Activated CD4-positive, alpha-beta T cell treated with anti-CD3 and anti-CD28 coated beads, Interleukin-2, amount 50 U/mL, for 4 hours (primary cell): ENCODE results near the gene JAK3.

Source experiments
- DNase-seq, 2 experiments: peaks; one replicate each; pipeline ENCODE4 v3.0.0-alpha.2; 2020

JAK3 gene

DNA sequence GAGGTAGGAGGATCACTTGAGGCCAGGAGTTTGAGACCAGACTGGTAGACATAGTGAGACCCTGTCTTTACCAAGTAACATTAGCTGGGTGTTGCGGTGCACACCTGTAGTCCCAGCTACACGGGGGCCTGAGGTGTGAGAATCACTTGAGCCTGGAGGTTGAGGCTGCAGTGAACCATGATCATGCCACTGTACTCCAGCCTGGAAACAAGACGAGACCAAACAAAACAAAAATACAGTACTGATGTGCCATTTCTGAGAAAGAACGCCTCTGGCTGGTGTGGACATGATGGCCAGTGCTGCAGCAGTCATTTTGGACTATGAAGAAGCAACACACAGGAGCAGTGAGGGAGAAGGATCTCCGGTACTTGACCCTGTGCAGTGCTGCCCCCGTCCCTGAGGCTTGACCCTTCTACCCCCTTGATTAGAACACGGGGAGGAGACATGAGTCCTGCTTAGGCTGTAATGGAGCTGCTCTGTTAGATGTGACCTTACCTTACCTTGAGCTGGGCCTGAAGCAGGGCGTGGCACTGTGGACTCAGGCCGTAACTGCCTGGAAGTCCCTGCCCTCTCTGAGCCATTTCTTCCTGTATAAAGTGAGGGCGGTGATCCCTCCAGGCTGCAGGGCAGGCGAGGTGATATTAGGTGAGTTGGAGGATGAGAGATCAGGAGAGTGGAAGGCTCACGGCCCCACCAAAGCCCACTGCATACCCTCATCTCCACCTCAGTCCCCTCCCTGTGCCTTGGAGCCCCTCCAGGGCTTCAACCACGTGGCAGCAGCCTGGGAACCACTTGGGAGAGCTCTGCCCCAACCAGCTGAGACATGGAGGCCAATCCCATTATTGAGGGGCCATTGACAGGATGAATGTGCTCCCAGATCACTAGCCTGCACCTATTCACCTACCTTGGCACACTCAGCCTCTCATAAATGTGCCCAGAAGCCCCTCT is 17.9 kb upstream of the JAK3 start:
- DNase-seq, result no peak

DNA sequence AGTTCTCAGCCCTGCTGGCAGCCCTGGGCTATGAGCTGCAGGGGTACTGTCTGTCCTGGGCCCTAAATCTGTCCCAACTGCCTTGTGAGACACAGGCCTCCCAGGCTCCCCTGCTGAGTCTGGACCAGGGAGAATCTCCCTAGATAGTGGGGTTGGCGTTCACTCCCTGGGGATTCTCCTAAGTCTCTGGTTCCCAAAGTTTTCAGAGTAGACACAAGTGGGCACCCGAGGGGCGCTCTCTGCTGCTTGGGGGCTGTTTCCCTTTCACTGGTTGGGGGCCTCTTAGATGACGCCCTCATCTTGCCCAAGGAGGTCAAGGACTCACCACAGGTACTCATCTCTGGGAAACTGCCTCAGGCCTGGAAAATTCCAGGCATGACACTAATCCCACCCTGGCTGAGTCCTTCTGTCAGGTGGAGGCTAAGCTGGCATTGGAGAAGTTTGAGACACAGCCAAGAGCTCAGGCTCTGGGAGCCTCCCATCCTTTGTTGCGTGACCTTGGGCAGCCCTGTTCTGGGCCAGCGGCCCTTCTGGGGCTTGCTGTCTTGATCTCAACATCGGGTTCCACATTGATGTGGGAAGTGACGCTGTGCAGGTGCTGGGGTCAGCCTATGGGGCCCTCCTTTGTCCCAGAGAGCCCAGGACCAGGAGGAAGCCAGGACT is 15.9 kb upstream of the JAK3 start:
- no peak for DNase-seq

GRCh38 chr19:17862711-17863519 is 15.1 kb upstream of the JAK3 start:
- no peak for DNase-seq

- DNase-seq, result no peak
Observed at GRCh38 chr19:17861542-17862402, 14.0 kb upstream of the JAK3 start.

DNA sequence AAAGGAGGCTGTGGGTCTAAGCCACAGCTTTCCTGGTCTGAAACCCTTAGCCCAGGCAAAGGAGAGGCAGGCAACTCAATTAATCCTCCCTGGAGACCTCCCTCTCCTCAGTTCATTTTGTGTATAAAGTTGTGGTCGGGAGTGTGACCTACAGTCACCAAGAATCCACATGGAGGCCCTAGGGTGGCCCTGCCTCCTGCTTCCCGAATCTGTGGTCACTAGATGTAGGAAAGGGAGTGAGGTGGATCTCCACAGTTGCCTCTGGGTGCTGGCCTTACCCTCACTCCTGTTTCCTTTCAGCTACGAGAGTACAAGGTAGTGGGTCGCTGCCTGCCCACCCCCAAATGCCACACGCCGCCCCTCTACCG is 13.2 kb upstream of the JAK3 start:
- DNase-seq, result no peak

- no peak for DNase-seq
Observed at GRCh38 chr19:17860331-17860992, 12.7 kb upstream of the JAK3 start.

GRCh38 chr19:17859533-17860330 is 11.9 kb upstream of the JAK3 start, which contains the start of gene RPL18A:
Gene RPL18A (plus strand): TSS chr19:17859910. CDS start chr19:17859957, 47 bp downstream.
- DNase-seq, result peak; percentile 98 to 99

- DNase-seq, result peak; percentile 87 to 93
Observed at GRCh38 chr19:17855280-17856152, 7.7 kb upstream of the JAK3 start.

DNA sequence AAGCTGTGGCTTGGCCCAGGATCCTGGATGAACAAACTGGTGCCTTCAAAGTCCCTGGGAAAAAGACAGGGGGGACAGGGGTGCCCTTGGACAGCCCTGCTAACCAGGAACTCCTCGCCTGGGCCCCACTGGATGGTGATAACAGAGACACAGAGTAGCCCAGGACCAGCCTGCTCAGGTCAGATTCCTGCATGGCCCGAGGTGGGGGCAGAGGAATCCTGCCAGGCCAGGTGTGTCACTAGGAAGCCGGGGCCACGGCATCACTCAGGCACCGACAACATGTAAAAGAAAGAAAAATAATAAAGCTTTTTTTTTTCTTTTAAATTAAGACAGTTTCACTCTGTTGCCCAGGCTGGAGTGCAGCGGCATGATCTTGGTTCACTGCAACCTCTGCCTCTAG is 6.3 kb upstream of the JAK3 start:
- no peak for DNase-seq

GRCh38 chr19:17848595-17849292 is 962 bp upstream of the JAK3 start:
- no peak for DNase-seq

DNA sequence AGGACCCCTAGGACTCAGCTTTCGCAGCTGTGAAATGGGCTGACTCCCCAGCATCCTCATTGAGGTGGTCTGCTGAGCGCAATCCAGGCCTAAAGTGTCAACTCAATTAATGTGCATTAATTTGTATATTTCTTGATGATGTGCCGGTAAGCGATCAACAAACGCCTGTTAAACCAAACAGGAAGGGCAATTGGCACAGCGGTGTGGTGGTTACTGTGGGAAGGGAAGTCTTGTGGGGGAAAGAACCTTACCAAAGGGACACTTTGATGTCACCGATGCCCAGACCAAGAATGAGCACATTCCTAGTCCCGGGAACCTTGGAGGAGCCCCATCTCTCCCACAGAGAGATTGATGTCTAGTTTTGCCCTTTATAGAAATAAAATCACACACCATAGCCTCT is 1.6 kb downstream of the JAK3 start:
- DNase-seq, result no peak

DNA sequence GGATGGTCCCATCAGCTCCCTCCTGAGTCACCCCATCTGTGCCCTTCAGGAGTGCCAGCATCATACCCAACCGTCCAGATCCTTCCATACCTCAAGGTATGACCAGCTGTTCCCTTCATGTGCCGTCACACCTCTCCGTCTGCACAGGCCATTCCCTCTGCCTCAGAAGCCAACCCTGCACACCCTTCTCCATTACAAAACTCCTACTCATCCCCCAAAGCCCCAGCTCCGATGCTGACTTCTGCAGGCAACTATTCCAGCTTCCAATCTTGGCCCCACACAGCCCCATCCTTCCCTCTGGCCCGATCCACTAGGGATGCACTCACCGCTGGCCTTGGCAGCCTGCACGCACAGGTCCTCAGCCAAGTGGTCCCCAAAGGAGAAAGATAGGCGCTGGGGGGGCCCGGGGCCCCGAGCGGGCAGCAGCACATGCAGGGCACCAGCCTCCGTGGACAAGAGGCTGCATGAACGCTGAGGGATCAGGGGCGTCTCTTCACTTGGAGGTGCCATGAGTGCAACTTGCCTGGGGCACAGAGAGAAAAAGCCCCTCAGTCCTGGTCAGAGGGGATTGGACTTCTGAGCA is 3.8 kb downstream of the JAK3 start:
- no peak for DNase-seq

DNA sequence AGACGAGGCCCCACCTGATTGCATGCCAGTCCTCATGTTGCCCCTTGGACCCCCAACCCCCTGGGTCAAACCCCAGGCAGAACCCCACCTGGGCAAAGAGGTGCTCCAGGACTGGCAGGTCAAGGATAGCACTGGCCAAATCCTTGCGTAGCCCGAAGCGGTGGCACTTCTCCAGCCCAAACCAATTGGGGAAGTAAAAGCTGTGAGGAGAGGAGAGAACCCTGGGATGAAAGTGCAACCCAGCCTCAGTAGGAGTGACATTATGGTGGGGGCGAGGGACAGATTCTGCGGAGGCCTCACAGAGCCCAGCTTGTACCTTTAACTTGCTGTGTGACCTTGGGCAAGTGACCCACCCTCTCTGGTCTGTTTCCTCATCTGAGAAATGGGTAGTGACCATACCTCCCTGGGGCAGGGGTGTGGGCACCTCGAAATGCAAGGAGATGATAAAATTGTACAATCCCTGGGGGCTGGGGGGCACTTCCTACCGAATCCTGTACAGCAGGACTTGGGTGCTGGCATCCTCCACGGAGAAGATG is 4.4 kb downstream of the JAK3 start:
- no peak for DNase-seq

DNA sequence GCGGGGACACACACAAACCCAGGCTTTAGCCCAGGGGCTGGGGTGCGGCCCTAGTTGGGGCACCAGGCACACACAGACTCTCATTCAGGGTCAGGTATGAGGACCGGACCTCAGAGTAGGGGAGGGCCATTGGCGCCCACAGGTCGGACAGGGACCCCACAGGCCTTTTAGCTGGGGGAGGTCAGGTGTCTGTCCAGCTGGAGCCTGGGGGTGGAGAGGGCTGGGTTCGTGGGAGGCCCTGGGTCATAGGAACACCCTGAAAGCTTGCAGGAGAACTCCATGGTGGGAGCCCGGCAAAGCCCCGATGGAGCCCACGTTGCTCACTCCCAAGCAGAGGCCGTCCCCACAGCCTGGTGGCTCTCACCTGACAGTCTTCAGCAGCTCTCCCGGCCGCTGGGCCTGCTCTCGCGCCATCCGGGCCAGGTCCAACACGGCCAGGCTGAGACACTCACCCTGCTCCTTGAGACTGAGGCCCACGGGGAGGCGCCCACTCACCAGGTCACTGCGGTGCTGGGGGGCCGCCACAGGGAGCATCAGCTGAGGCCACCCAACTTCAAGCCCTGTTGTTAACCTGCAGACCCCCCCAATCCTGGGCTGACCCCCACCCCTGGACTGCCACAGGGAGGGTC is 5.0 kb downstream of the JAK3 start:
- no peak for DNase-seq

GRCh38 chr19:17841810-17842662 is 5.7 kb downstream of the JAK3 start:
- DNase-seq, result peak; percentile 45 to 52

DNA sequence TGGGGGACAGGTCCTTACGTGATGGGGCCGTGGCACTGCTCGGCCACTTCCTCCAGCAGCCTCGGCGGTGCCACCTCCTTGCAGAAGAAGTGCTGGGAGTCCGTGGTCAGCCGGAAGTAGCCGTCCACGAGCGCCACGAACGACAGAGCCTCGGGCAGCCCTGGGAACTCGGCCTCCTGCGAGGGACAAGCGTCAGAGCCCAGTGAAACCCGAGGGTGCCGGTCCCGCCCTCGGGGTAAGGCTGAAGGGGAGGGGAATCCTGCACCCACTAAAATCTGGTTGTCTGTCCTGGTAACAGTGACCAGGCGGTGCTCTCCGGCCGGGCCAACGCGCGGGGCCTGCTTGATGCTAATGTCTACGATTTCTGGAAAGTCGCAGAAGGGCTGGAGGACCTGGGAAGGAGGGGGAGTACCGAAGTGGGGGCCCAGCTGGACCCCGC is 6.4 kb downstream of the JAK3 start:
- no peak for DNase-seq

- no peak for DNase-seq
Observed at GRCh38 chr19:17840019-17840418, 7.8 kb downstream of the JAK3 start.
